Heart left ventricle (tissue), 16 donors: Measurements from ENCODE around the gene TAAR6. TPM values are rescaled to one million over a fixed set of nuclear protein-coding genes. Genes with fewer than 3 reads are reported as not detected.
"Not testable (repeated sequence)": the region's sequence is repeated elsewhere in the genome, so short reads cannot be mapped to it uniquely, and the experiment has no call there.

ENCODE experiments used
- ATAC-seq, 4 donors: fragments of 200-7000 bp; cut with Tn5 transposase; one replicate each; pipeline ENCODE4 v1.9.1; 2020 to 2022; ENCODE audit warnings: moderate library complexity in 4 of 4, mild to moderate bottlenecking in 3 of 4, moderate number of reproducible peaks in 1 of 4
- DNase-seq, 5 donors: peaks; one replicate each; pipeline ENCODE4 v3.0.0-alpha.2; 2020
- H3K27ac ChIP-seq, 12 donors: fragments of 200-600 bp; sonication (generic) in 4 of 12; one replicate each; pipeline versions ENCODE4 v1.5.0 to v1.8.0; 2016 to 2022; ENCODE audit warnings: mild to moderate bottlenecking in 2 of 12
- H3K27me3 ChIP-seq, 9 donors: fragments of 200-600 bp; sonication (generic) in 2 of 9; one replicate each; pipeline versions ENCODE4 v1.5.1 to v1.8.0; 2016 to 2022; ENCODE audit warnings: mild to moderate bottlenecking in 3 of 9
- H3K36me3 ChIP-seq, 9 donors: fragments of 200-600 bp; sonication (generic) in 2 of 9; one replicate each; pipeline versions ENCODE4 v1.5.0 to v1.8.0; 2018 to 2022; ENCODE audit warnings: mild to moderate bottlenecking in 2 of 9
- H3K4me1 ChIP-seq, 12 donors: fragments of 200-600 bp; sonication (generic) in 4 of 12; one replicate each; pipeline versions ENCODE4 v1.5.0 to v1.8.0; 2016 to 2022; ENCODE audit warnings: mild to moderate bottlenecking in 3 of 12
- H3K4me3 ChIP-seq, 12 donors: fragments of 200-600 bp; sonication (generic) in 4 of 12; one replicate each; pipeline versions ENCODE4 v1.5.0 to v1.8.0; 2017 to 2022; ENCODE audit warnings: mild to moderate bottlenecking in 9 of 12, moderate library complexity in 4 of 12
- H3K9me3 ChIP-seq, 12 donors: fragments of 200-600 bp; sonication (generic) in 4 of 12; one replicate each; pipeline versions ENCODE4 v1.5.0 to v1.8.0; 2016 to 2022; ENCODE audit warnings: mild to moderate bottlenecking in 1 of 12
- POLR2A ChIP-seq, 2 donors: fragments of 450-650 bp; IDR thresholded peaks; one replicate each; pipeline ENCODE4 v1.6.1; 2017; ENCODE audit warnings: antibody characterized with exemption in 2 of 2, mild to moderate bottlenecking in 2 of 2, moderate library complexity in 2 of 2
- WGBS, 4 donors: extraction: QIAGEN DNeasy Blood & Tissue Kit in 2 of 4; methylation state at CpG; one replicate each; pipeline versions ENCODE4 v1.1.5 to v1.1.7; 2013 to 2018; 5-methylcytosine and 5-hydroxymethylcytosine counted together
- intact Hi-C, 10 donors: fragments of 100-400 bp; cut with DNase I; formaldehyde crosslinking; loops; one replicate each; pipeline versions ENCODE4 v1.11.1 to v1.14.2; 2022
- polyA plus RNA-seq, 2 donors: library from polyadenylated mRNA; stranded (reverse); fragments of 200-250 nt; gene quantifications; one replicate each; pipeline ENCODE4 v1.2.3, GENCODE V29; 2013
- total RNA-seq, 9 donors: library from RNA; depleted of rRNA in 2 of 9; stranded (reverse); fragments of >200 nt in 2 of 9; fragmentation: NEBNext Ultra II Directional in 3 of 9; extraction: Animal tissue kit (Norgen Biotek cat#: 25700) in 3 of 9; gene quantifications; one replicate each; pipeline versions ENCODE4 v1.1.0 to v1.2.4, GENCODE V29; 2016 to 2023
- TF ChIP-seq, protein P1 (sequence below), 12 donors: fragments of 200-600 bp; sonication (generic) in 4 of 12; IDR thresholded peaks; one replicate each; pipeline versions ENCODE4 v1.5.0 to v1.8.0; 2018 to 2022; ENCODE audit warnings: antibody characterized with exemption in 12 of 12, mild to moderate bottlenecking in 5 of 12
- donor health status: ischemic (EF 13 %, LVEDD 7.1; RV severe dilation, severe dysfunction).
- donor health status: healthy with polysubstance abuse.
- donor health status: DM: no; HTN: yes; CAD: no.
- donor health status: DM: no; HTN: no; CAD: no.
- donor health status: ischemic (EF 25% LVEDD 6.9; RV normal size, moderate dysfunction).
- donor health status: ischemic (EF 25% LVEDD 5.7; RV mildly dilated, moderate dysfunction).
- donor health status: healthy.
- donor health status: DM: yes; HTN: yes; CAD: no.
- donor health status: ischemic (EF 35%, LVEDD 5.7; RV mildly dilated, moderate dysfunction).
- donor health status: nonischemic (EF 11% LVEDD 7.7; RV severe dilation, severe dysfunction).
- donor health status: DM: yes; HTN: yes; CAD: no.
- donor health status: PGD.
- donor health status: ischemic (EF 29% LVEDD 5.4; RV normal size, mild dysfunction).
- donor health status: nonischemic (EF 23%, LVEDD 6.1; RV moderate dilation, normal function).

Gene TAAR6
- total and polyA plus RNA-seq, 11 donors = not detected

GRCh38 chr6:132596201-132596600 is 26.1 kb downstream of the TAAR6 start:
- Histone ChIP-seq H3K27ac (no peak overlapping the region), H3K27me3 (peaks cover 0 to 4% (median 0%) of the 10 kb centered on the region in 9 donors), H3K4me3 (no peak overlapping the region), H3K4me1 (no peaks in the 10 kb centered on the region), H3K36me3 (no peaks in the 10 kb centered on the region), H3K9me3 (no peaks in the 10 kb centered on the region)
- intact Hi-C loops = no loop called here
- no peak for DNase-seq
- TF ChIP-seq POLR2A (IDR thresholded peaks at IDR 0.05) = no peak
- TF ChIP-seq, protein P1, sequence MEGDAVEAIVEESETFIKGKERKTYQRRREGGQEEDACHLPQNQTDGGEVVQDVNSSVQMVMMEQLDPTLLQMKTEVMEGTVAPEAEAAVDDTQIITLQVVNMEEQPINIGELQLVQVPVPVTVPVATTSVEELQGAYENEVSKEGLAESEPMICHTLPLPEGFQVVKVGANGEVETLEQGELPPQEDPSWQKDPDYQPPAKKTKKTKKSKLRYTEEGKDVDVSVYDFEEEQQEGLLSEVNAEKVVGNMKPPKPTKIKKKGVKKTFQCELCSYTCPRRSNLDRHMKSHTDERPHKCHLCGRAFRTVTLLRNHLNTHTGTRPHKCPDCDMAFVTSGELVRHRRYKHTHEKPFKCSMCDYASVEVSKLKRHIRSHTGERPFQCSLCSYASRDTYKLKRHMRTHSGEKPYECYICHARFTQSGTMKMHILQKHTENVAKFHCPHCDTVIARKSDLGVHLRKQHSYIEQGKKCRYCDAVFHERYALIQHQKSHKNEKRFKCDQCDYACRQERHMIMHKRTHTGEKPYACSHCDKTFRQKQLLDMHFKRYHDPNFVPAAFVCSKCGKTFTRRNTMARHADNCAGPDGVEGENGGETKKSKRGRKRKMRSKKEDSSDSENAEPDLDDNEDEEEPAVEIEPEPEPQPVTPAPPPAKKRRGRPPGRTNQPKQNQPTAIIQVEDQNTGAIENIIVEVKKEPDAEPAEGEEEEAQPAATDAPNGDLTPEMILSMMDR (IDR thresholded peaks at IDR 0.05) = no peak
- no peak for ATAC-seq
- 70 to 89% (median 80%) methylated on average over 6 of the region's 6 CpGs for WGBS, 4 donors

DNA sequence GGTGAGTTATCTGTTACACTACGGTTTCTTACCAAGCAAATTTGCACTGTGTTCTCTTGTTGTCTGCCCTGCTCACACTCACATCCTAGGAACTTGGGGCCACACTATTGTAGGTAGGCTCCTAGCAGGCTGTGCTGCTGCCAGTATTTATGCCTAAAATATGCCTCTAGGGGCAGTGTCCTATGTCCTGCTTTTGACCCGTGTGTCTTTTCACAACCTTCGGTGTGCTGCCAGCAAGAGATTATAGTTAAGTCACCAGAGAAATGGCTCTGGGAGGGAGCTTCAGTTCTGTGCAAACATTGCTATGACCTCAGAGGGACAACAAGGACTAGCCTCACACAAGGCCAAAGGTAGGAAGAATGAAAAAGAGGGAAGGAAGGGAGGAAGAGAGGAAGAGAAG is 28.4 kb downstream of the TAAR6 start:
- Histone ChIP-seq H3K4me3 (no peak overlapping the region), H3K27me3 (peaks cover 0 to 3% (median 0%) of the 10 kb centered on the region in 9 donors), H3K4me1 (no peaks in the 10 kb centered on the region), H3K9me3 (no peaks in the 10 kb centered on the region), H3K36me3 (no peaks in the 10 kb centered on the region), H3K27ac (no peak overlapping the region)
- DNase-seq (no peak), ATAC-seq (no peak)
- 30 to 45% (median 36%) methylated on average over 3 of the region's 3 CpGs for WGBS, 4 donors
- intact Hi-C loops = no loop called here
- no peak for TF ChIP-seq POLR2A (IDR thresholded peaks at IDR 0.05)
- TF ChIP-seq, protein P1 (IDR thresholded peaks at IDR 0.05) = no peak

- H3K36me3 ChIP-seq, H3K9me3 ChIP-seq, H3K27ac ChIP-seq, intact Hi-C loops, H3K27me3 ChIP-seq, H3K4me3 ChIP-seq, ATAC-seq, DNase-seq, H3K4me1 ChIP-seq: not testable (repeated sequence)
These were observed 30.8 kb downstream of the TAAR6 start for GRCh38 chr6:132600900-132601299.

GRCh38 chr6:132604635-132605152 is 34.6 kb downstream of the TAAR6 start:
- Histone ChIP-seq H3K27ac (no peak overlapping the region), H3K27me3 (peaks cover 0 to 3% (median 0%) of the 10 kb centered on the region in 9 donors), H3K36me3 (no peaks in the 10 kb centered on the region), H3K4me1 (no peaks in the 10 kb centered on the region), H3K9me3 (no peaks in the 10 kb centered on the region), H3K4me3 (no peak overlapping the region)
- intact Hi-C loops = no loop called here
- DNase-seq (no peak), ATAC-seq (no peak)
- TF ChIP-seq, protein P1 (IDR thresholded peaks at IDR 0.05) = no peak
- no peak for TF ChIP-seq POLR2A (IDR thresholded peaks at IDR 0.05)
- 76 to 79% (median 77%) methylated on average over 8 of the region's 8 CpGs for WGBS, 4 donors

GRCh38 chr6:132607544-132608233 is 37.6 kb downstream of the TAAR6 start:
- 83 to 88% (median 85%) methylated on average over 5 of the region's 5 CpGs for WGBS, 4 donors
- no peak for TF ChIP-seq POLR2A (IDR thresholded peaks at IDR 0.05)
- TF ChIP-seq, protein P1 (IDR thresholded peaks at IDR 0.05) = no peak
- DNase-seq (no peak), ATAC-seq (no peak)
- Histone ChIP-seq H3K27me3 (no peaks in the 10 kb centered on the region), H3K36me3 (no peaks in the 10 kb centered on the region), H3K27ac (no peak overlapping the region), H3K9me3 (no peaks in the 10 kb centered on the region), H3K4me1 (no peaks in the 10 kb centered on the region), H3K4me3 (no peak overlapping the region)
- intact Hi-C loops = no loop called here
